GM18502 (cell line): ENCODE results near the gene STKLD1.
"Not testable (repeated sequence)": the region's sequence is repeated elsewhere in the genome, so short reads cannot be mapped to it uniquely, and the experiment has no call there.

Source experiments
- ATAC-seq: cut with Tn5 transposase; IDR thresholded peaks from one replicate; pipeline ENCODE4 v1.9.1; 2021; ENCODE audit warnings: mild to moderate bottlenecking; ENCODE audit not compliant: unreplicated experiment, poor library complexity

Gene STKLD1

DNA sequence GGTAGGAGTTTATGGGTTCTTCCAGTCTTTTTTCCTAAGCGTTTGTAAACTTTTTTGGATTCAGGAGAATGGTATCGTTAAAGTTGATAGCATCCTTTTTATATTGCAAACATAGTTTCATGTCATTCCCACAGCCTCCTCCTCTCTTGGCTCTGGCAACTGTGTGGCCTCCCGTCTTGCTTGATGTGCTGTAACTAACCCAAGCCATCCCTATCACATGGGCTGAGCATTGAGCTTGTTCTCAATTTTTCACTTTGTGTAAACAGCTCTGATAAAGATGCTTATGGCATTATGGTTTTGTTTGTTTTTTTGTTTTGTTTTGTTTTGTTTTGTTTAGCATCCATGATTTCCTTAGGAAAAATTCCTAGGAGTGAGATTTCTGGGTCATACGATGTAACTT lies 4.6 kb downstream of the STKLD1 start:
- ATAC-seq, result no peak

DNA sequence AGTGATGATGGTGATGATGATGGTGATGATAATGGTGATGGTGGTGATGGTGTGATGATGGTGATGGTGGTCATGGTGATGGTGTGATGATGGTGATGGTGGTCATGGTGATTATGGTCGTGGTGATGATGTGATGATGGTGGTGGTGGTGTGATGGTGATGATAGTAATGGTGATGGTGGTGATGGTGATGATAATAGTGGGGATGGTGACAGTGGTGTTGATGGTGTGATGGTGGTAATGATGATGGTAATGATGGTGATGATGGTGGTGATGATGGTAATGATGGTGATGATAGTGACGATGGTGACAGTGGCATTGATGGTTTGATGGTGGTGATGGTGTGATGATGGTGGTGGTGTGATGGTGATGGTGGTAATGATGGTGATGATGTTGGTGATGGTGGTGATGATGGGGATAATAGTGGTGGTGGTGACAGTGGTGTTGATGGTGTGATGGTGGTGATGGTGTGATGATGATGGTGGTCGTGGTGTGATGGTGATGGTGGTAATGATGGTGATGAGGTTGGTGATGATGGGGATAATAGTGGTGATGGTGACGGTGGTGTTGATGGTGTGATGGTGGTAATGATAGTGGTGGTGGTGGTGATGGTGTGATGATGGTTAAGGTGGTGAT lies 6.5 kb downstream of the STKLD1 start:
- ATAC-seq, result no peak

DNA sequence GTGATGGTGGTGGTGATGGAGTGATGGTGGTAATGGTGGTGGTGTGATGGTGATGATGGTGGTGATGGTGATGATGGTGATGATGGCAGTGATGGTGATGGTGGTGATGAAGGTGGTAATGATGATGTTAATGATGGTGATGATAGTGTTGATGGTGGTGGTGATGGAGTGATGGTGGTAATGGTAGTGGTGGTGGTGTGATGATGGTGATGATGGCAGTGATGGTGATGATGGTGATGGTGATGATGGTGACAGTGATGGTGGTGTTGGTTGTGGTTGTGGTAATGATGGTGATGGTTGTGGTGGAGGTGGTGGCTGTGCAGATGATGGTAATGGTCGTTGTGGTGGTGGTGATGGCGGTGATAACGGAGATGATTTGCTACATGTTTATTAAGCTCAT lies 7.3 kb downstream of the STKLD1 start:
- ATAC-seq, result no peak

DNA sequence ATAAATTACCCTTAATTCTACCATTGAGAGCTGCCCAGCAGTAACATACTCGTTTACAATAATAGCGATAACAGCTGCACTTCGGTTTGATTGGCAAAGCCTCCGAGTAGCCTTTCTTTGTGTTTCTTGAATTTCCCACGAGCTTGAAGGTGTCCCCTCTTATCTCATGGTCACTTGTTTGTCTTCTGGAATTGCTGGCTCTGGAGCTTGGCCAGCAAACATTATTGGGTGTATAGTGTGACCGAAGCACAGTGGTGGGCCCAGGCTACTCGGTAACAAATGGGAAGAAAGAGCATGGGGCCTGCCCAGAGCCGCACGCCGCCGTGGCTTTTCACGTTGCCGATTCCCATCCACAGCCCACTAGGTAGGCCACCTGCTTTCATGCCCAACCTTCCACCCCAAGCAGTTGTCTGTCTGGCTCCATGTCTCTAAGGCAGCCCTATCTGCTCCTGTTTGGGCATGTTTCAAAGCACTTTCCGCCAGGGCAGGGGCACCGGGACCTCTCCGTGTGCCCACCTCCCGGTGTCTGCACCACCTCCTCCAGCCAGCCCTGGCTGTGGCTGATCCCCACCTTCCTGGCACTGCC lies 8.7 kb downstream of the STKLD1 start:
- no peak for ATAC-seq

DNA sequence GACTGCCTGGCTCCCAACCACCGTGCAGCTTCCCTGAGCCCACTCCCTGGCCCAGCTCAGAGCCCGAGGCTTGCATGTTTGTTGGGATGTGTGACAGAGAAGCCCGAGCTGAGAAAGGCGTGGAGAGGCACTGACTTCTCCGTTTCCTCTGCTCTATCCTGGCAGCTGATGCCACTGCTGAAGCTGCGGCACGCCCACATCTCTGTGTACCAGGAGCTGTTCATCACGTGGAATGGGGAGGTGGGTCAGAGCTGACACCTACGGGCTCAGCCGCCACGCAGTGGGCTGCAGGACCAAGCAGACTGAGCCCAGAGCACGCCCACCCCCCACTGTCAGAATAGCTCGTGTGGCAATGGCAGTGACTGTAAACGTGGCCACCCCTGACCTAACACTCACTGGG lies 9.3 kb downstream of the STKLD1 start:
- ATAC-seq, result no peak

DNA sequence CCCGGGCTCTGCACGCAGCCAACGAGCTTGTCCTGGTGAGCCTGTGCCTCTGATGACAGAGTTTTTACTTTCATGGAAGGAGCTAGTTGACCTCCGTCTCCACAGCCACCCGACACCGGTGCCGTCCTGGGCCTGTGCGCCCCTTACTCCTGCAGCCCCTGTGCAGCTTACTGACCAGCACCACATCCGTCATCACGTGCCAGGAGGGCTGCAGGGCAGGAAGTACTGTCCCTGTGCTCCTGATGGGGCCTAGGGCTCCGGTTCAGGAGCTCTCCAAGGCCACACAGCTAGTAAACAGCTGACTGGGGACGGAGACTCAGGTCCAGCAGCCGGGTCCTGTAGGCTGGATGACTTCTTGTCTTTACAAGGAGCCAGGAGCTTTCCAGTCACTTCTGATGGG lies 10.2 kb downstream of the STKLD1 start:
- ATAC-seq, result no peak

DNA sequence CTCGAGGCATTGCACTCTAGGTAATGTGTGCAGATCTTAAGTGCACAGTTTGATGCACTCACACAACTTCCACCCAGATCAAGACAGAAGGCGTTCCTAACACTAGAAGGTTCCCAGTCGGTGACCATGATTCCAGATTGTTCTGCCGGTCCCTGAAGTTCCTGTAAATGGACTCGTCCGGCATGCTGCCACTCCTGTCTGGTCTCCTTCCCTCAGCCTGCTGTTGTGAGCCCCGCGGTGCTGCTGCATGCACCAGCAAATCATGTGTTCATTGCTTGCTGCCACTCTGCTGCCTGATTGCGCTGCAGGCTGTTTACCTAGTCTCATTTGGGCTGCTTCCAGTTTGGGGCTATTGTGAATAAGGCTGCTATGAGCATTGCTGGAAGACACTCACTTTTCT lies 11.5 kb downstream of the STKLD1 start:
- ATAC-seq, result no peak

DNA sequence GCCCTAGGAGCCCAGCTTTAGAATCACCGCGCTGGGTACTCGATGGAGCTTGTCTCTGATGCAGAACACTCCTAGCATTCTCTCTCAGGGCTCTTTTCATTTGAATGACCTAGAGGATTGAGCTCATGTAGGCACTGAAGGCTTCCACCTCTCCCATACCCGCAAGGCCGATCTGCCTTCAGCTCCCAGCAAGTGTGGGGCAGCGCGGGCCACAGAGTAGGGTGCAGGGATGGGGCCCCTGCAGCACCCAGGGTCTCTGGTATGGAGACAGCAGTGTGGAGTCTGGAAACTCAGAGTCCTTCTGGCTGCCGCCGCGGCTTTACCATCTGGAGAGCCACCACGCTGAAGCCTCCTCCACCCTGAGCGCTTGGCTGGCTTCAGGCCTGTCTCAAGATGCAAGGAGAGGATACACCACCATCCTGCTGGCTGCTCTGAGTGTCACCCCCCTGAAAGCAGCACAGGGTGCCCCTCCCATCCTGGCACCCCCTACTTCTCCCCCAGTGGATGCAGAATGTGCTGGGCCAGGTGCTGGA lies 12.9 kb downstream of the STKLD1 start:
- no peak for ATAC-seq

DNA sequence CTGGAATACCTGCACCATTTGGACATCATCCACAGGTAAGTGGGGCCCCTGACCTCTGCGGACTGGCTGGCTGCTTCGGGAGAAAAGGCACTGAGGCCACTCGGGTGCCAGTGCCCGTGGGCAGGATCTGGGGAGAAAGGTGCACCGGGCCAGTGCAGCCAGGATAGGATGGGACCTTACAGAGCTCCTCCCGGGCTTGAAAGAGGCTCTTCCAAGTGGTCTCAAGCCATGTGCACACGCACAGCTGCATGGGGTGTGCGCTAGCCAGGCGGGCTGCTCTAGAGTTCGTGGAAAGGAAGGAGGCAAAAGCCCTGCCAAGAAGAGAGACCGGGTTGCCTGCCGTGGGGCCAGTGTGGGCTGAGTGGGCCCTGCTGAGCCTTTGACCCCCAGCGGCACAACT lies 13.4 kb downstream of the STKLD1 start:
- no peak for ATAC-seq

DNA sequence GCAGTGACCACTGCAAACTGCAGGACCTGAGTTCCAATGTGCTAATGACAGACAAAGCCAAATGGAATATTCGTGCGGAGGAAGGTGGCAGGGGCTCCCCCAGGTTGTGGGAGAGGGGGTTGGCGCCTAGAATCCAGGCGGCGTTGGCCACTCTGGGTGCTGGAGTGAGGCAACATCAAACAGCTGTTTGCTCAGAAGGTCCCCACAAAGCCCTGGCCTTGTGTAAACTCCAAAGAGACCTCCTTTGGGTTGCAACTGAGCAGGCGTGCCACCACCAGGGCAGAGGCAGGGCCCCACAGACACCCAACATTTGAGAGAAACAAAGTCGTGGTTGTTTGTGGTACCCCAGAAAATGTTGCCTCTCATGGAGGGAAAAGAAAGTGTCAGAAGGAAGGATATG lies 14.5 kb downstream of the STKLD1 start:
- no peak for ATAC-seq

DNA sequence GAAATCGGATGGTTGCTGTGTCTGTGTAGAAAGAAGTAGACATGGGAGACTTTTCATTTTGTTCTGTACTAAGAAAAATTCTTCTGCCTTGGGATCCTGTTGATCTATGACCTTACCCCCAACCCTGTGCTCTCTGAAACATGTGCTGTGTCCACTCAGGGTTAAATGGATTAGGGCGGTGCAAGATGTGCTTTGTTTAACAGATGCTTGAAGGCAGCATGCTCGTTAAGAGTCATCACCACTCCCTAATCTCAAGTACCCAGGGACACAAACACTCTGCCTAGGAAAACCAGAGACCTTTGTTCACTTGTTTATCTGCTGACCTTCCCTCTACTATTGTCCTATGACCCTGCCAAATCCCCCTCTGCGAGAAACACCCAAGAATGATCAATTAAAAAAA lies 15.3 kb downstream of the STKLD1 start:
- ATAC-seq, result not testable (repeated sequence)

DNA sequence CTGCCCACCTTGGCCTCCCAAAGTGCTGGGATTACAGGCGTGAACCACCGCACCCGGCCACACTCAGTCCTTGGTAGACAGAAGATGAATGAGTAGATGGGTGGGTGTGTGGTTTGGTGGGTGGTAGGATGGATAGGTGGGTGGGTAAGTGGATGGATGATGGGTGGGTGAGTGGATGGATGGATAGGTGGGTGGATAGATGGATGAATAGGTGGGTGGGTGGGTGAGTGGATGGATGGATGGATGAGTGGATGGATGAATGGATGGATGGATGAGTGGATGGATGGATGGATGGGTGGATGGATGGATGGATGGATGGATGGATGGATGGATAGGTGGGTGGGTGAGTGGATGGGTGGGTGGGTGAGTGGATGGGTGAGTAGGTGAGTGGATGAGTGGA lies 16.1 kb downstream of the STKLD1 start:
- ATAC-seq, result not testable (repeated sequence)

DNA sequence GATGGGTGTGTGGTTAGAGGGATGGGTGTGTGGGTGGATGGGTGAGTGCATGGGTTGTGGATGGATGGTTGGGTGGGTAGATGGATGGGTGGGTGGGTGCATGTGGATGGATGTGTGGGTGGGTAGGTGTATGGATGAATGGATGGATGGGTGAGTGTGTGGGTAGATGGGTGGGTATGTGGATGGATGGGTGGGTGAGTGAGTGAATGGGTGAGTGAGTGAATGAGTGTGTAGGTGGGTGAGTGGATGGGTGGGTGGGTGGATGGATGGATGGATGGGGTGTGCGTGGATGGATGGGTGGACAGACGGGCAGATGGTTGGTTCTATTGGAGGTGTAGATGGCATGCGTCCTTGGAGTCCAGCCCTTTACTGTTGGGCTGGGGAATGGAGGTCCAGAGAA lies 17.2 kb downstream of the STKLD1 start:
- no peak for ATAC-seq

DNA sequence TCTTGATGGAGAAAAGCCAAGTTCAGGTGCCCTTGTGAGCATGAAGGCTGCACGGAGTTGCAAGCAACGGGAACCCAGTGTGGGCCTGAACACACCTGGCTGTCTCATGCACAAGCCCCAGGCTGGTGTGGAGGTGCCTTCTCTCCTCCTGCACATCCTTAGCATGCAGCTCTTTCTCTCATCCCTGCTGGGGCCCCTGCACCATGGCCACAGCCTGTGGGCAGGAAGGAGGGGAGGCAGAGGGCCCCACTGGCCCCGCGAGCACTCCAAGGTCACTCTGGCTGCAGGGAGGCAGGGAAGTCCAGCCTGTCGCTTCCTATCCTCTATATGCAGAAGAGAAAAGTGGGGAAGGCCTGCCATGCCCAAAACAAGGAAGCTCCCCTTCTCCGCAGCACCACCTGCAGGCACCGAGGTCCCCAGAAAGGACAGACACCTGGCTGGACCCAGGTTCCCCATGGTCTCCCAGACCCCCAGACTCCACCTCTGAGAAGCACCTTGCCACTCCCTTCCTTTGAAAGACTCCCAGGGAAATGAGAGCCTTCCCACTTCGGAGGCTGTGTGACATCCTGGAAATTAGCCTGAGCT lies 18.6 kb downstream of the STKLD1 start:
- no peak for ATAC-seq

DNA sequence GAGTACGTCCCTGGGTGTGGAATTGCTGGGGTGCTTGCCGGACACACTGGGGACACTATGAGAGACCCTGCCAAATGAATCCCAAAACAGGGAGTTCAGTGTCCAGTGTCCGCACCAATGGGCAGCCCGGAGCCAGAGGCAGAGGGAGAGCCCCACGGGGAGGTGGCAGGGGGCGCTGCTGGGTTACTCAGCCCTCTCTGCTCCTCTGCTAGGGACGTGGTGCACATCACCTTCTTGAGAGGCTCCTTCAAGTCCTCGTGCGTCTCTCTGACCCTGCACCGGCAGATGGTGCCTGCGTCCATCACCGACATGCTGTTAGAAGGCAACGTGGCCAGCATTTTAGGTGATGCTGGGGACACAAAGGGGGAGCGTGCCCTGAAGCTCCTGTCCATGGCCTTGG lies 20.8 kb downstream of the STKLD1 start:
- ATAC-seq, result no peak

DNA sequence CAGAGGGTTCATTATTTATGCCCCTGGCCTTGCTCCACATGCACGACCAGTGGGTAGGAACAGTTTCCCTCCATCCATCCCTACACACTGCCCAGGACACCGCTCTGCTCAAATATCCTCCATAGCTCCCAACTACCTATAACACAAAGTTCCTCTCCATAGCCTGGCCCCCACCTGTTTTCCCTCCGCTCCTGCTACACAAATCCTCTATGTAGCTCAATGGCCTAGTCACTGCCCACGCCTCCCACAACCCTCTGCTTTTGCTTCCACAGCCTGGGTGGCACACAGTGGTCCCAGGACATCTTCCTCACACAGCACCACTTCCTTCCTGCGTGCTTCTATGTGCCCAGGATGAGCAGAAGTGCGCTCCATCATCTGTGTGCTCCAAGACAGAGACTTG lies 21.2 kb downstream of the STKLD1 start:
- ATAC-seq, result no peak

DNA sequence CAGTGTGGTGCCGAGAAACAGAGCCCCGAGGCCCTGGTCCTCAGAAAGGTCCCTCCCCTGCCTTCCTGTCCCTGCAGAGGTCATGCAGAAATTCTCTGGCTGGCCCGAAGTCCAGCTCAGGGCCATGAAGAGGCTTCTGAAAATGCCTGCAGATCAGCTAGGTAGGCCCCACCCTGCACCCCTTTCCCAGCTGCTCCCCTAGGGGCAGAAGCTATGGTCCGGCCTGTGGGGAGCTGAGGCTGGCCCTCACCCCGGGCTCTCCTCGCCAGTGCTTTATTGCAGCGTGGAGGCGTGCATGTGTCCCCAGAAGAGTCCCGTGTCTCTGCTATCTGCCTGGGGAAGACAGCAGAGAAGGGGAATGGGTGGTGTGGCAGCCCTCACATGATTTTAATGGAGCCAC lies 21.7 kb downstream of the STKLD1 start:
- no peak for ATAC-seq

DNA sequence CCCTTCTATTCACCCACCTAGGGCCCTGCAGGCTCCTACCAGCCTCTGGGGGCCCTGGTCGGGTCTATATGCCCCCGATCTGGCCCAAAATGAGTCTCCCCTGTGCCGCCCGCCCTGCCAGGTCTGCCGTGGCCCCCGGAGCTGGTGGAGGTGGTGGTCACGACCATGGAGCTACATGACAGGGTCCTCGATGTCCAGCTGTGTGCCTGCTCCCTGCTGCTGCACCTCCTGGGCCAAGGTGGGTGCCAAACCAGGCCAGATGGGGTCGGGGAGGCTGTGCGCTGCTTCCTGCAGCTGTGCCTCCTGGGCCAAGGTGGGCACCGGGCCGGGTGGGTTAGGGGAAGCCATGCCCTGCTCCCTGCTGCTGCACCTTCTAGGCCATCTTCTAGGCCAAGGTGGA lies 24.1 kb downstream of the STKLD1 start:
- no peak for ATAC-seq

DNA sequence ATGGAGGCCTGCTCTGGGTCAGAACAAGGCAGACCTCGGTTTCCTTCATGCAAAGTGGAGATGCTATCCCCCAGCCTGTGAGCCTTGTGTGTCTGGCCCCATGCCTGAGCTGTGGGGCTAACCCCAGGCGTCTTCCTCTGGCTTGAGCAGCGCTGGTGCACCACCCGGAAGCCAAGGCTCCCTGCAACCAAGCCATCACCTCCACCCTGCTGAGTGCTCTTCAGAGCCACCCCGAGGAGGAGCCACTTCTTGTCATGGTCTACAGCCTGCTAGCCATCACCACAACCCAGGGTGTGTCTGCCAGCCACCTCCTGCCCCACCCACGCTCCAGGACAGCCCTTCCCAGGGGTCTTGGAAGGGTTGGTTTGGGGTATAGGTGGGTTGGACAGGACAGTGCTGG lies 25.4 kb downstream of the STKLD1 start:
- no peak for ATAC-seq

DNA sequence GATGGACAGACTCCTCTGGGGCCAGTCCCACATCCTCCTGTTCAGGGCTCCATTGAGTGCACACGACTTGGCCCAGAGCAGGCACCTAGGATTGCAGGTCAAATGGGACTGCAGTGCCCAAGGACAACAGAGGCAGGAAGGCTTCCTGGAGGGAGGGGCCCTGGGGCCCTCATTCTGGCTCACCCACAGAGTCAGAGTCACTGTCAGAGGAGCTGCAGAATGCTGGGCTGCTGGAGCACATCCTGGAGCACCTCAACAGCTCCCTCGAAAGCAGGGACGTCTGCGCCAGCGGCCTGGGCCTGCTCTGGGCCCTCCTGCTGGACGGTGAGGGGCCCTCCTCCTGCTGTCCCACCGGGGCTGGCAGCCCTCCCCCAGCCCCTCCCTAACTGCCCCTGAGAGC lies 26.5 kb downstream of the STKLD1 start:
- no peak for ATAC-seq

DNA sequence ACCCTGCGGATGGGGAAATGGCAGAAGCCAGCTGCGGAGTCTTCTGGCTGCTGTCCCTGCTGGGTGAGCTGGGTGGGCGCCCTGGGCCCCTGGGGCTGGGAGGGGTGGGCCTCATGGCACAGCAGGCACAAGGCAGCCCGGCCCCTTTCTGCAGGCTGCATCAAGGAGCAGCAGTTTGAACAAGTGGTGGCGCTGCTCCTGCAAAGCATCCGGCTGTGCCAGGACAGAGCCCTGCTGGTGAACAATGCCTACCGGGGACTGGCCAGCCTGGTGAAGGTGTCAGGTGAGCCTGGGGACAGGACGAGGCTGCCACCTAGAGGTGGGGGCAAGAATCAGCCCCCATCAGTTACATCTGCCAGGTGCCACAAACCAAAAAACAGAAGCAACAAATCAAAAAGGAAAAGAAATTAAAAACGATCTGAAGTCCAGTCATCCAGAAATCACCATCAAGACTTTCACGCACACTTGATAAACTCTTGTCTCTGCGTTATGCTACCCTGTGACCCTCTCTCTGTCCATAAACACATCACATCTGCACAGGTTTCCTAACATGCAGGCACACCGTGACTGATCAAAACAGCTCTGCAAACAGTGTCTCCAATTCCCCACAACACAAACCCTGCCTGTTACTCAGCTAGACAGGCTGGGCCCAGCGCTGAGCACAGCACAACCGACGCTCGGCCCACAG lies 27.7 kb downstream of the STKLD1 start:
- no peak for ATAC-seq
